HG03558 (cell line): Measurements from ENCODE around the gene GPR55.

ENCODE experiments used
- ATAC-seq: cut with Tn5 transposase; IDR thresholded peaks from one replicate; pipeline ENCODE4 v1.9.1; 2021; ENCODE audit warnings: moderate number of reproducible peaks; ENCODE audit not compliant: unreplicated experiment; ENCODE audit errors: extremely low read depth

The GPR55 gene

DNA sequence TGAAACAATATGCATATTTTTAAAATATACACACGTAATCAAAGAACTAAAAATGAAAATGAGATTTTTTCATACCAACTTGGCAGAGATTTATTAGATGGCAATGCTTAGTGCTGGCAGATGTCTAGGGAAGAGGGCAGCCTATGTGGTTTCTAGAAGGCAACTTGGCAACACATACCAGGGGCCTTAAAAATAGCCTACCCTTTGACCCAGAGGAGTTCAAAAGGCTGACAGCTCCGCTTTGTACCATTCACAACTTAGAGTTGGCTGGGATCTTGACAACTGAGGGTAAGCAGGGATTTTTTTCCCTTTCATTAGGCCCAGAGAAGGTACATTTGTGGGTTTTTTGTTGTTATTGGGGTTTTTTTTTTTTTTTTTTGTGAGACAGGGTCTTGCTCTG lies 26.4 kb upstream of the GPR55 start:
- ATAC-seq: no peak

DNA sequence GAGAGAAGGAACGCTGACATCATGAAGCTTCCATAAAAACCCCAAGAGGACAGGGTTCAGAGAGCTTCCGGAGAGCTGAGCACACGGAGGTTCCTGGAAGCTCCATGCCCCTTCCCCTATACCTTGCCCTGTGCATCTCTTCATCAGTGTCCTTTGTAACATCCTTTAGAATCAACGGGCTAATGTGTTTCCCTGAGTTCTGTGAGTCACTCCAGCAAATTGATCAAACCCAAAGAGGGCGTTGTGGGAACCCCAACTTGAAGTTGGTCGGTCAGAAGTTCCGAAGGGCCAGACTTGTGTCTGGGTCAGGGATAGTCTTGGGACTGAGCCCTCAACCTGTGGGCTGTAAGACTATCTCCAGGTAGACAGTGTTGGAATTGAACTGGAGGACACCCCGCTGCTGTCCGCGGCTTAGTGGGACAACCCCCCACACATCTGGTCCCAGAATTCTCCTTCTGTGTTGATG lies 25.9 kb upstream of the GPR55 start:
- no peak for ATAC-seq

DNA sequence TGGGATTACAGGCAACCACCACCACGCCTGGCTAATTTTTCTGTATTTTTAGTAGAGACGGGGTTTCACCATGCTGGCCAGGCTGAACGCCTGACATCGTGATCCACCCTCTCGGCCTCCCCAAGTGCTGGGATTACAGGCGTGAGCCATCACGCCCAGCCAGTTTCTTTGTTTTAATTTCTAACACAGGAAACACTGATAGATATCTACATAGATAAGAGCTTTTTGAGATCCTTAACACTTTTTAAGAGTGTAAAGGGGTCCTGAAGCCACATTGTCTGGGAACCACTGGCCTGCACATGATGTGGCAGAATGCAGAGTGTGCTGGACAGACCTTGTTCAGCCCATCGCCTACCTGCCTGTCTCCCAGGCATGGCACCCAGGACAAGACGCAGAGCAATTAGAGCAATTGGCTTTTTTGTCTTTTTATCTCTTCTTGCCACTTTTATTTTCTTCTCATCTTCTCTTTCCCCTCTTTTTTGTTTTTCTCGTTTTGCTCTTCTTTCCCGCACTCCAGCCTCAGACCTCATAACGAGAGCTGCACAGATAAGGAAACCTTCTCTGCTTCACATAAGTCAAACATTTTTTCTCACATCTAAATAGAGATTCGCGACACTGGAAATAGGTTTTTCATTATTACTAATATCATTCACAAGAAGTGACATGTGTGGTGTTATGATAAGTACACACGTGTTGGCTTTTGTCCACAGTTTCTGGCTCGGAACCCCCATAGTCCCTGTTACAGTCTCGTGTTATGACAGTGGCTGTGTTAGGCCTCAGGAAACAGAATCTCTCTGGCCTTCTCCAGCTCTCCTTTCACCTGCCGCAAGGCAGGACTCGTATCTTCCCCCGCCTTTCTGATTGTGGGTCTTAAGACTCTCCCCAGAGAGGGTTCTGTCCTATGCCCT lies 25.2 kb upstream of the GPR55 start:
- ATAC-seq: peak; percentile 41

DNA sequence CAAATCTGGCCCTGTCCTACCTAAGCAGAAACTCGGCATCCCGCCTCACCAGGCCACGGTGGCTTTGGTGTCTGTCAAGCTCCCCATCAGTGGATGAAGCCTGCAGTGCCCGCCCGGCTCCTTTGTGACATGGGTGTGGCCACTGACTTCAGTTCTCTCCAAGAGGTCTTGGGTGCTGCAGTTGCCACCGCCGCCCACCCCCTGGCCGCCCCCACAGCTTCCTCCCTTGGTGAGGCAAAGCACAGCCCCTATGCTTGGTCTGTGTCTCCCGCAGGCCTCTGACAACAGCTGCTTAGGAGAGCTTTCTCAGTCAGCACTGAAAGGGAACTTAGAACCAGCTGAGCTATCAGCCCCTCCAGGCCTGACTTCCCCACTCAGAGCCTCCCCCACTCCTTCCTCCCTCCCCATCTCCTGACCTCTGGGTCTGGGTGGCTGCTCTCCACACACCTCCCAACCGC lies 22.9 kb upstream of the GPR55 start:
- no peak for ATAC-seq

DNA sequence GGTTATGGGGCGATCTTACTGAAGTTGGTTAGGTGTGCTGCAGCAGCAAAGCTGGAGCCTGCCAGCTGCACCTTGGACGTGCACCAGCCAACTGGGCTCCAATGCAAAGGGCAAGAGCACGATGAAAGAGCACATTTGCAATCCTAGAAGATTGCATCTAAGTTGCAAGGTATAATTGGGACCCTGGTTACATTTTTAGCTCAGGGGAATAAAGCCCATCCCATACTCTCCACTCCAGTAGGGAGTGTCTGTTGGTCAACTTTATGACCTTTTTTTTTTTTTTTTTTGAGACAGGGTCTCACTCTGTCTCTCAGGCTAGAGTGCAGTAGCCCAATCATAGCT lies 22.2 kb upstream of the GPR55 start:
- no peak for ATAC-seq

DNA sequence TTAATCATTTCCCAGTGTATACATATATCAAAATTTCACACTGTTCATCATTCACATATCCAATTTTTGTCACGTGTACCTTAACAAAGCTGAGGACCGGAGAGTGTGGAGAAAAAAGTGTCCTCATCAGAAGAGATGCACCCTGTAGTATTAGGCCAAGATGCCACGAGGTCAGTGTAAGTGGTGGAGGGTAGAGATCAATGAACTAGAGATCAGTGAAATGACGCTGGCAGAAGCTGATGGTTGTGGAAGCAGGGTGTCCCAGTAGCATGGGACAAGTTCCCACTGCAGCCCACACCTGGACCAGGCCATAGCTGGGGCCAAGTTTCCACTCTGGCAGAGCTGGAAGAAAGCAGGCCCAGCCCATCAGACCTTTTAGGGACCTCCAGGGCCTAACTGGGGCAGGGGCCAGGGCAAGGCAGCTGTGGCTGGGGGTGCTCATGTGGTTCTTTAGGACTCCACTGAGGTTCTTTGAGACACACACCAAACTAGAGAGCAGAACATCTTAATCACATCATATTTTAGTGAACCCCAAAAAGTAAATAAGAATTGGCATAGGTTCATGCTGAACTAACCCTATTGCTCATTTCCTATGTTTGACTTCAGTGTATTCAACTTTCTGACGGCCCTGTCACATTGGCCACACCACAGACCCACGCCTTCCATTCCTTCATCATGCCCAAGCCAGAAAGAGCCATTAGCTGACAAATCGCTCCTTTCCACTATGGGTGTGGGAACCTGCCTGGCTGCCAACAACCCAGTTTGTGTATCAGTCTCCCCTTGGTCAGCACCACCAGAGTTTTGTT lies 21.6 kb upstream of the GPR55 start:
- ATAC-seq: no peak

DNA sequence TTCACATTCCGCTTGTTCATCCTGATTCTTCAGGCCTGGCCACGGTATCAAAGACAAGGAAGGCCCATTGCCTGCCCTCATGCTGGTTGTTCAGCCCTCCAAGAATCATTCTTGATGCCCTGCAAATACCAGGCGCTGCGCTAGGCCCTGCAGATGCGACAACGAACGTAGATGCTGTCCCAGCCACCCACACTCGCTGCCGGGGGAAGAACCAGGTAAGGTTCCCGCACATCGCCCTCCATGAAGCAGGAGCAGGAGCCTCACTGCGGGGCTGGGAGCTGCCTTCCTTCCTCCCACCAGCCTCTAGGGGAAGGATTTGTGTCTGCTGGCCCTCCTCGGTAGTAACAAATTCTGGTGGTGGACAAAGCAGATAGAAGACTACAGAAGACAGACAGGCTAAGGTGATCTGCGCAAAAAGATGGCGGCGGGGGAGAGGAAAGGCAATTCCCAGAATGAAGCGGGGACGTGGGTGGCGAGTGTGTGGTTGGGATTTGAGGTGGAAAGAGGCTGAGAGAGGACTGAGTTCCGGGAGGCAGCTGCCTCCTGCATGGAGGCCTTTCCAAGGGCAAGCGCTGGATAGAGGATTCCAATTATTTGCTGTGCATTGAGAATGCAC lies 19.8 kb upstream of the GPR55 start:
- no peak for ATAC-seq

DNA sequence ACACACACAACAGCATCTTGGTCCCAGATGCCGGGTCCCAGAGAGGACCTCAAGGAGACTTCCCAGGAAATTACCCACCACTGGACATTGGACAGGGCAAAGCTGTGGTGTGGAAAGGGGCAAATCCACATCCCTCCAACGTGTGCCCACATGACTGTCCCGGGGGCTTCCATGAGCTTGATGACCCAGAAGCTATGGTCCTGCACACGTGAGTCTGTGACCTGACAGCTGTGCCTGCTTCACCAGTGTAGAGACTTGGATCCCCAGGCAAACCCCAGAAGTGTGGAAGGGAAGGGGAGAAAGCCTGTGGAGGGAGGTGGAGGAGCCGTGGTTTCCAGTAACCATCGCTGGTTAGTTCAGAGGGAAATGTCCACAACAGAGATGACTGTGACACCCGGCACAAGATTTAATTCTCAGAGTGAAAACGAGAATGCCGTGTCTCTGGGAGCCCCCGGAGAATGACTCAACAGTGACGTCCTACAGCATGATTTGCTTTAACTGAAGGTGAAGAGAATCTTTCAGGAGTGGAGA lies 19.1 kb upstream of the GPR55 start:
- no peak for ATAC-seq

DNA sequence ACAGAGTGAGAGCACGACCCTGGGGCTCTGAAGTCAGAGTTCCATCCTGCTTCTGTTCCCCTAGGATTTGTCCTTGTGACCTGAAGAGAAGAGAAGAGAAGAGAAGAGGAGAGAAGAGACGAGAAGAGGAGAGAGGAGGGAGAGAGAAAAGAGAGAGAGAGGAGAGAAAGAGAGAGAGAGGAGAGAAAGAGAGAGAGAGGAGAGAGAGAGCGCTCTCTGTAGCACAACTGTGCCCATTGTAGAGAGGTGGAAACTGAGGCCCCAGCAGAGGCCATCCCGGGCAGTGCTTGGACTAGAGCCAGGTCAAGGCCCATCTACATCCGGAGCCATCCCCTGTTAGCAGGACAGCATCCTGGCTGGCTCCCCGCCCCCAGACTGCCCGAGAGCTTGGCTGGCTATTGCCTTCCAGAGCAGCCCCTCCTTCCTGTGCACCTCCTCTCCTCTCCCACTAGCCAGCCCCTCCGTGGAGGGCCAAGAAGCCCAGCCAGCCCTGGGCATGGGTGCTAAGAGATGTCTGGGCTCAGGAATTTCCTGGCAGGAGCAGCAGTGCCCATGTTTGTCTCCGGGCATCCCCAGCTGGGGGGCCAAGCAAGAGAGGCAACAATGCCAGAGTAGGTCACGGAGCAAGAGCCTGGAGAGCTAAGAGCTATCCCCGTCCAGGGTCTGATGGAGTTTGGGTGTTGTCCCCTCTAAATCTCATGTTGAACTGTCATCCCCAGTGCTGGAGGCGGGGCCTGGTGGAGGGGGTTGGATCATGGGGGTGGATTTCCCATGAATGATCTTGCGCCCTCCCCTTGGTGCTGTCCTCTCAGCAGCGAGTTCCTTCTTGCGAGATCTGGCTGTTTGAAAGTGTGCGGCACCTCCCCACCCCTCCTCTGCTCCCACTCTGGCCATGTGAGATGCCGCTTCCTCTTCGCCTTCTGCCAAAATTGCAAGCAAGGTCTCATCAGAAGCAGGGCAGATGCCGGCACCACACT lies 18.2 kb upstream of the GPR55 start:
- no peak for ATAC-seq

DNA sequence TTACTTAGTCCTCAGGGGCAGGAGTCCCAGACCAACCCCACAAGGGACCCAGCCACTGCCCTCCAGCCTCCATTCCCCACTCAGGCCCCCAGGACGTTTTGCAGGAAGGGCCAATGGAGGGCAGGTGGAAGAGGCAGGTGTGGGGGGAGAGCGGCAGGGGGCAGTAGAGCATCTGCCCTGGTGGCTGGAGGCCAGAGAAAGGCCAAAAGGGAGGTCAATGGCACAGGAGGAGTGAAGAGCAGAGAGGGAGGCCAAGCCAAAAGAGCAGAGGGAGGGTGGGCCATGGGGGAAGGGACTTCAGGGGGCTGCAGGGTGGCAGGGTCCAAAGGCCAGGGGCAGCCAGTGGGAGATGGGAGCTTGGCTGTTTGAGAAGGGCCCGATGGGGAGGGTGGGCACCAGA lies 17.3 kb upstream of the GPR55 start:
- ATAC-seq: no peak

DNA sequence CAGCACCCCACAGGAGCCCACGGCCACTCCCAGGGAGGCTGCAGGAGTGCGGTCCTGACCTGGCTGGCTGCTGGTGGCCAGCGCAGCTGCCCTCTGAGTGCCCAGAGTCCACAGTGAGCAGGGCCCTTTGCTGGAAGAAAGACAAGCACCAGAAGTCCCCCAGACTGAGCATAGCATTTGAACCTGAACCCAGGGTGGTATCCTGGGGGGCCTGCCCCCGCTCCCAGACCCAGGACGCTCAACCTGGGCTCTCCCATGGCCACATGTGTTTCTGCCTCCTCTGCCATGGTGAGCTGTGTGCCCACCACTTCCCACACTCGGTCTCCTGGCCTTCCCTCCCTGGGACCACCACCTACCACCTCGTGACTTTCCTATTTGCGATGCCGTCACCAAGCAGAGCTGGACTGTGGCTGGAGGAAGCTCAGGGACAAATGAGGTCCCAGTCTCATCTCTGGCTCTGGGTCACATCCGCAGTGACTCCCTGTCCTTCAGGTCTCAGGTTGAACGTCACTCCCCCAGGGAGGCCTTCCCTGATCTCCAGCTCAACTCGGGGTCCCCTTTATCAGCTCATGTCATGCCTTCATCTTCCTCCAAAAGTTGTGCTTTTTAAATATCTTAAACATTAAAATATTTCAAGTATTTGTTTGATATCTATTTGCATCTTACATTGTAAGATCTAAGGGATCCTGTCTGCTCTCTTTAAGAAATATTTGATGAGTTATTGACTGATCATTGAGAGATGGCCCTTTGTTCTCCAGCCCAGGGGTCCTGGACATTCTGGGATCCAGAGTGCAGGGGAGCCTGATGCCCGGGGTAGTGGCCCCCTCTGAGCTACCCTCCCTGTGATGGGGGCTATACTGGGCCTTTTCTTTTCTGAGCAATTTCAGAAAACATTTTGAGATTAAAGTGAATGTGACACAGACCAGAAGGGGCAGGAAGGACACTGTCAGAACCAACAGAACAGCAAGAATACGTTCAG lies 16.4 kb upstream of the GPR55 start:
- no peak for ATAC-seq

DNA sequence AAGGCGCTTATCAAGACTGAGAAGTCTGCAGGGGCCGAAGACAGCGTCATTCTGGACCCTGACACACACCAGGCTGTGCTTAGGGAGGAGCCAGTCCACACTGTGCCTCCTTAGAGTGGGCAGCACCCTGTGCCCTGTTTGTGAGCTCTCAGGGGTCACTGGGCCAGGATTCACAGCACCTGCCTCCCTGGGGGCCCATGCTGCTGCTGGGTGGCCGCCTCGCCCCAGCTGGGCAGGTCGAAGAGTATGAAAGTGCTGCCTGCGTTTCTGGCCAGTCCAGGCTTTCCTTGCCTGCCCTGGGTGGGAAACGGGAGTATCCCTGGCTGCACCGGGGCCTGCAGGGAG lies 15.4 kb upstream of the GPR55 start:
- ATAC-seq: no peak

DNA sequence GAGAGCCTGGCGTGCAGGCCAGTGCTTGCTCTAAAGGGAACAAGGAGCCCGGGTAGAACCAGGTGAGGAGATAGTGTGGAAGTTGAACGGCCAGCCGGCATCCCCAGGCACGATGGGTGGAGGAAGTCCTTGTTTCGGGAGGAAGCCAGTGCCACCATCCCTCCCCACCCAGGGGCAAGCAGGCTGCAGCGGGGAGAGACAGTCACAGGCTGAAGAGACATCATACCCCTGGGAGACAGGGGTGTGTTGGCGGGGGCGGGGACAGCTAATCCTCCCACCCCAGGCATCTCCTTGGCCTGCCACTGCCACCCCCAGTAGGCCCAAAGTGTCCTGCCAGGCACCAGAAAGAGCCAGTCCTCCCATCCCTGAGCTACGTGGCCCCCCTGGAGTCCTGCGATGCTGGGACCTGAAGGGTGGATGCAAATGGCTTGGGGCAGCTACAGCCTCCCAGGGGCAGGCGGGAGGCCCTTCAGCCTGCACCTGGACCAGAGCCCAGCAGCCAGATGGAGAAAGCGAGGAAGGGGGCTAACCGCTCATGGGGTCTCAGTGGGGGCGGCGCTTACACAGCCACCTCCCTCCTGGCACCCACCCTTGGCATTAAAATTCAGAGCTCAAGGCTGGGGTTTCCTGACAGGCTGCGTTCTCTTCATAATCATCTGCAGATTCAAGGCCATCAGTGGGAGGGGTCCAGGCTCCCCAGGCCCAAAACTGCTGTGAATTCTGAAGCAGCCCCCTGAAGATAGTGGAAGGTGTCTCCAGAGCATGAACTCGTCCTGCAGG lies 14.8 kb upstream of the GPR55 start:
- no peak for ATAC-seq

DNA sequence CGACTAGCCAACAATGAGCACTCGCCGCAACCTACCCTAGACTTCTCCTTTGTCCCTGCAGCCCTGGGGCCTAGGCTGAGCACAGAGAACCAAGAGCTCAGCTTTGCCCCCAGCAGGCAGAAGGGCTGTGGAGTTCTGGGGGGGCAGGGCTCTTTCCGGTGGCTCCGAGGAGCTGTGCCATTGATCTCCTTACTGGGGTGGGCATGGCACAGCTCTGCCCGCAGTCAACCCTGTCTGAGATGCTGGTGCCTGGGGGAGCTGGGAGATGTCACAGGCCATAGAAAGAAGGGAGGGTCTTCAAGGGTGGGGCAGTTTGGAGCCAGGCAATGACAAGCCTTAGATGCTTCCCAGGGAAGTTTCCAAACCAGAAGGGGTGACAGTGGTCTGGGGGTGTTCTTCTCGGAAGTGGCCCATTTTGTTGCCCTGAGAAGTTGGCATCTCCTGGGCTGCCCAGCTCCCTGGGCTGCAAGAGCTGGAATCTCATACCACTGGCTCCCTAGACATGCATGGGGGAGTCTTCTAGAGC lies 14.1 kb upstream of the GPR55 start:
- no peak for ATAC-seq

DNA sequence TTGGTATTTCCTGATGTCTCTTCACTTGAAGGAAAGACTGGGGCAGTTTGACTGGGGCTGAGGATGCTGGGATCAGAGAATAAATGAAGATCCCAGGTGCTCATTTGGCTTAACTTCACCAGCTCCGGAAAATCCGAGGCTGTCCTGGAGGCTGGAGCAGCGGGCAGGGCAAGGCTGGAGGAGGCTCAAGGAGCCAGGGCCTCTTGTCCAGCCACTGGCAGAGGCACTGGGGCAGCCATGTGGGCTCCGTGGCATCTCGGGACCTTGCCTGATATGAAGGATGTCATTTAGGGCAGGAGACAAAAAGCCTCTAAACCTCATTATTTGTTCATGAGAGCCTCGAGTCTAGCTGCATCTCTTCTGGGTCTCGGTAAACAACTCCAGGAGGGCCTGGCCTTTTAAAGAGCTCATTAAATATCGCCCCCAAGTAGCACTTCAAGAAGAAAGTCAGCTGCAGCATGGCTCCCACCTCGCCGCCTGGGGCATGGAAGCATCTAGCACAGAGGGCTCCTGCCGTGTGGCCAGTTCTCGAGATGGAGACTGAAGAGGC lies 13.5 kb upstream of the GPR55 start:
- ATAC-seq: no peak

DNA sequence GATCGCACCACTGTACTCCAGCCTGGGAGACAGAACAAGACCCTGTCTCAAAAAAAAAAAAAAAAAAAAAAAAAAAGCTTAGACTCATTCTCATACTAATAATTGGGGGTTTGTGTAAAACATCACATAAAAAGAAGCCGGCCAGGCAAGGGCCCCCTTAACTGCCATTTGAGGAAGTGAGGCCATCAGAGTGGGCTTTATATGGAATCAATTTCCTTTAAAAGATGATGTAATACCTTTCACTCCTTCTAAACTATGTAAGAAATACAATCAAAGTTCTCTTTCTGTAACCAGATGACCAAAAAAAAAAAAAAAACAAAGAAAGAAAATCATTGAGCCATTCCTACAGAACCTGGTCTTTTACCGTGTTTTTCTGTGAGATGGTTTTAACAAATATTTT lies 13.1 kb upstream of the GPR55 start:
- ATAC-seq: no peak

DNA sequence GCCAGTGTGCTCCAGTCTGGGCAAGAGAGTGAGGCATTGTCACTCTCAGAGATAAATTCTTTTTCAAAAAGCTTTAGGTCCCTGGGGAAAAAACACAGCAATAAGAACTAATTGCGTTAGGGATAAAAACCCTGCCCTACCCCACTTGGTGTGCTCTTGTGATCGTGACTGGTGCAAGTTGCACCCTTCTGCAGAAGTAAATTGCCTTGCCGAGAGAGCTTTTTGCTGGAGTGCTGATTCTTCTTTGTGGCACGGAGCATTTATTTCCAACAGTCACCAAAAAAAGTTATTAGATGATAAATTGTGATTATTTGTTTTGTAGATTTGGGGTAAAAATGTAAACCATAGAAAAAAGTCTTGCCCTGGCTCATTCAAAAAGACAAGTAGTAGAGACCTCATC lies 12.3 kb upstream of the GPR55 start:
- ATAC-seq: no peak
